Chondrocyte (in vitro differentiated cells): ENCODE results near the gene PROB1. TPM values are rescaled to one million over a fixed set of nuclear protein-coding genes. Genes with fewer than 3 reads are reported as not detected.
A peak's percentile ranks its signal among the peaks of the same experiment; 100 is the strongest.
"Not testable (repeated sequence)": the region's sequence is repeated elsewhere in the genome, so short reads cannot be mapped to it uniquely, and the experiment has no call there.

Source experiments
- DNase-seq: peaks from one replicate; pipeline ENCODE4 v3.0.0; 2021; ENCODE audit warnings: mixed read lengths, low spot score
- H3K27ac Mint-ChIP-seq: one replicate; pipeline ENCODE4 v1.8.0; 2021; ENCODE audit warnings: mild to moderate bottlenecking, moderate library complexity, mixed read lengths; ENCODE audit not compliant: unreplicated experiment
- H3K27me3 Mint-ChIP-seq: 2 replicates; pipeline ENCODE4 v1.8.0; 2021; ENCODE audit warnings: low read depth, mixed read lengths
- H3K36me3 Mint-ChIP-seq: 2 replicates; pipeline ENCODE4 v1.8.0; 2021; ENCODE audit warnings: low read depth, mixed read lengths
- H3K4me1 Mint-ChIP-seq: 2 replicates; pipeline ENCODE4 v1.8.0; 2021; ENCODE audit warnings: low read depth, mild to moderate bottlenecking, mixed read lengths
- H3K4me3 Mint-ChIP-seq: one replicate; pipeline ENCODE4 v1.8.0; 2021; ENCODE audit warnings: mild to moderate bottlenecking, moderate library complexity, mixed read lengths; ENCODE audit not compliant: unreplicated experiment
- H3K9me3 Mint-ChIP-seq: 2 replicates; pipeline ENCODE4 v1.8.0; 2021; ENCODE audit warnings: low read depth, mixed read lengths
- long read RNA-seq: library from polyadenylated mRNA; stranded (forward); transcript quantifications from one replicate; pipeline ENCODE4 v2.0.0, GENCODE V29; 2021
- total RNA-seq: library from RNA; stranded (reverse); gene quantifications from 3 replicates; pipeline ENCODE4 v1.2.1, GENCODE V29; 2021
- TF ChIP-seq, protein P1 (sequence below): fragments of 200-600 bp; sonication (generic); IDR thresholded peaks from 2 replicates; pipeline ENCODE4 v1.5.0; 2021; ENCODE audit warnings: antibody characterized with exemption, mild to moderate bottlenecking, moderate library complexity

Gene PROB1, protein sequence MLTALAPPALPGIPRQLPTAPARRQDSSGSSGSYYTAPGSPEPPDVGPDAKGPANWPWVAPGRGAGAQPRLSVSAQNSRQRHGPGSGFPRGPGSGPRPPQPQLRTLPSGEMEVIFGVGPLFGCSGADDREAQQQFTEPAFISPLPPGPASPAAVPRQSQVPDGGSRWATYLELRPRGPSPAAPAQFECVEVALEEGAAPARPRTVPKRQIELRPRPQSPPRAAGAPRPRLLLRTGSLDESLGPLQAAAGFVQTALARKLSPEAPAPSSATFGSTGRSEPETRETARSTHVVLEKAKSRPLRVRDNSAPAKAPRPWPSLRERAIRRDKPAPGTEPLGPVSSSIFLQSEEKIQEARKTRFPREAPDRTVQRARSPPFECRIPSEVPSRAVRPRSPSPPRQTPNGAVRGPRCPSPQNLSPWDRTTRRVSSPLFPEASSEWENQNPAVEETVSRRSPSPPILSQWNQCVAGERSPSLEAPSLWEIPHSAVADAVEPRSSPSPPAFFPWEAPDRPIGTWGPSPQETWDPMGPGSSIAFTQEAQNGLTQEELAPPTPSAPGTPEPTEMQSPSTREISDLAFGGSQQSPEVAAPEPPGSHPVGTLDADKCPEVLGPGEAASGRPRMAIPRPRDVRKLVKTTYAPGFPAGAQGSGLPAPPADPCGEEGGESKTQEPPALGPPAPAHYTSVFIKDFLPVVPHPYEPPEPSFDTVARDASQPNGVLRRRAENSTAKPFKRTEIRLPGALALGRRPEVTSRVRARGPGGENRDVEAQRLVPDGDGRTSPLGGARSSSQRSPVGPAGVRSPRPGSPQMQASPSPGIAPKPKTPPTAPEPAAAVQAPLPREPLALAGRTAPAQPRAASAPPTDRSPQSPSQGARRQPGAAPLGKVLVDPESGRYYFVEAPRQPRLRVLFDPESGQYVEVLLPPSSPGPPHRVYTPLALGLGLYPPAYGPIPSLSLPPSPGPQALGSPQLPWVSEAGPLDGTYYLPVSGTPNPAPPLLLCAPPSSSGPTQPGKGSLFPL
- total RNA-seq, result 0.97 to 2.4 TPM (median 2.3 TPM) in 3 replicates
- long read RNA-seq, full-length matches to known transcripts, result 3 of 3 reads
- long read RNA-seq, partial matches to known transcripts, result 0 of 3 reads
- long read RNA-seq, other reads (novel, unspliced or antisense), result 0 of 3 reads

DNA sequence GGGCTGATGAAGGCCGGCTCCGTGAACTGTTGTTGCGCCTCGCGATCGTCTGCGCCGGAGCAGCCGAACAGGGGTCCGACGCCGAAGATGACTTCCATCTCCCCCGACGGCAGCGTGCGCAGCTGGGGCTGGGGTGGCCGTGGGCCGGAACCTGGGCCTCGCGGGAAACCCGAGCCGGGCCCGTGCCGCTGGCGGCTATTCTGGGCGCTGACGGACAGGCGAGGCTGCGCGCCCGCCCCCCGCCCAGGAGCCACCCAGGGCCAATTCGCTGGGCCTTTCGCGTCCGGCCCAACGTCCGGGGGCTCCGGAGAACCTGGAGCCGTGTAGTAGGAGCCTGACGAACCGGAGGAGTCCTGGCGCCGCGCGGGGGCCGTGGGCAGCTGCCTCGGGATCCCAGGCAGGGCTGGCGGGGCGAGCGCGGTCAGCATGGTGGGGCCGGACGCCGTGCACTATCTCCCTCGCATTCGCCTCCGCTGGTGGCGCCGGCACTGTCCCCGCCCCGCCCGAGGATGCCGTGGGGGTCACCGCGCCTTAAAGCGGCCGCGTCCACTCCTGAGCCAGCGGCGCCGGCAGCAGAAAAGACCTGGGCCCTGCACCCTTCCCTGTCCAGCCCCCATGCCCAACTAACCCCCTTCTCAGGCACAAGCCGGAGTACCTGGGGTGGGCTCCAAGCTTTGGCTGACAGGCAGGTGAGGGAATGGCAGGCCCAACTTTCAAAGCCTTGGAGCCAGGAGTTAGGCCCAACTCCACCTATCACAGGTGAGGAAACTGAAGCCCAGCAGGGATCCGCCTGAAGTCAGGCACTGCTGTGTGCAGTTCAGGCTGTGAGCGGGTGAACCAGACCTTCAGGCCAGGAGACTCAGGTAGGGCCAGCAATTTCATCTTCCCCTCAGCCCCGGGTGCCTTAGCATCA, at the start of gene PROB1:
Gene PROB1 (minus strand): TSS at position 451 of the 913 bp plus-strand sequence. CDS start 23 bp downstream, at position 428.
- no peaks in the 10 kb centered on the region for H3K9me3 Mint-ChIP-seq
- TF ChIP-seq, protein P1, sequence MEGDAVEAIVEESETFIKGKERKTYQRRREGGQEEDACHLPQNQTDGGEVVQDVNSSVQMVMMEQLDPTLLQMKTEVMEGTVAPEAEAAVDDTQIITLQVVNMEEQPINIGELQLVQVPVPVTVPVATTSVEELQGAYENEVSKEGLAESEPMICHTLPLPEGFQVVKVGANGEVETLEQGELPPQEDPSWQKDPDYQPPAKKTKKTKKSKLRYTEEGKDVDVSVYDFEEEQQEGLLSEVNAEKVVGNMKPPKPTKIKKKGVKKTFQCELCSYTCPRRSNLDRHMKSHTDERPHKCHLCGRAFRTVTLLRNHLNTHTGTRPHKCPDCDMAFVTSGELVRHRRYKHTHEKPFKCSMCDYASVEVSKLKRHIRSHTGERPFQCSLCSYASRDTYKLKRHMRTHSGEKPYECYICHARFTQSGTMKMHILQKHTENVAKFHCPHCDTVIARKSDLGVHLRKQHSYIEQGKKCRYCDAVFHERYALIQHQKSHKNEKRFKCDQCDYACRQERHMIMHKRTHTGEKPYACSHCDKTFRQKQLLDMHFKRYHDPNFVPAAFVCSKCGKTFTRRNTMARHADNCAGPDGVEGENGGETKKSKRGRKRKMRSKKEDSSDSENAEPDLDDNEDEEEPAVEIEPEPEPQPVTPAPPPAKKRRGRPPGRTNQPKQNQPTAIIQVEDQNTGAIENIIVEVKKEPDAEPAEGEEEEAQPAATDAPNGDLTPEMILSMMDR, result no peak
- H3K4me1 Mint-ChIP-seq, result peaks cover 13% of the 10 kb centered on the region
- peaks cover 1% of the 10 kb centered on the region for H3K36me3 Mint-ChIP-seq
- DNase-seq, result peak; percentile 76
- no peak within 1 kb of the TSS for H3K27ac Mint-ChIP-seq
- H3K27me3 Mint-ChIP-seq, result no peaks in the 10 kb centered on the region
- peak within 1 kb of the TSS; percentile 75 for H3K4me3 Mint-ChIP-seq

DNA sequence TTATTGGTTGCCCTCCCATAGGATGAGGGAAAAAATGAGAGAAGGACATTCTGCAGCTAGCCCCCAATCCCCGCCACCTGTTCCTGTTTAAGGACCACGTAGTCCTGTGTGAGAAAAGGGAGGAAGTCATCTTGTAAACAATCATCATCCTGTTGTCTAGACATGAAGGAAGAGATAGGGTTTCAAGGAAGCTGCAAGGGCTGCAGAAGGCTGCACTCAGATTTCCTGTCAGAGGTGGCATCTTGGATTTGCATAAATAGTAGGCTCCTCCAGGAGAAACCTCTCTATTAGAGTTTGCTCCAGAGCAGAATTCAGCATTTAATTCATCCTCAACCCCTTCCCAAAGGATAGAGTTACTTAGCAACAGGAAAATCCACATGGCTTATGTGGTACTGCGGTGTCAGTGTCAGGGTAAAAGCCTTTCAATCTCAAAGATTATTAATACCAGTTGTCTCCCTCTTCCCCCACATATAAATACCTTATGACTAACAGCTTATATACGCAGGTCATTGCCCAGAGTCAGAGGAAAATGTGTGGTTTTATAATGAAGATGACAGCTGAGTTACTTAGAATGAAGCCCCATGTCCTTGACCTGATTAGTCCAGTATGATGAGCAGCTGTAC, 49.0 kb upstream of the PROB1 start:
- no peak overlapping the region for H3K4me3 Mint-ChIP-seq
- peaks cover 50% of the 10 kb centered on the region for H3K4me1 Mint-ChIP-seq
- DNase-seq, result no peak
- TF ChIP-seq, protein P1, result no peak
- peak overlapping the region; percentile 62 for H3K27ac Mint-ChIP-seq
- H3K27me3 Mint-ChIP-seq, result no peaks in the 10 kb centered on the region
- no peaks in the 10 kb centered on the region for H3K9me3 Mint-ChIP-seq
- no peaks in the 10 kb centered on the region for H3K36me3 Mint-ChIP-seq

DNA sequence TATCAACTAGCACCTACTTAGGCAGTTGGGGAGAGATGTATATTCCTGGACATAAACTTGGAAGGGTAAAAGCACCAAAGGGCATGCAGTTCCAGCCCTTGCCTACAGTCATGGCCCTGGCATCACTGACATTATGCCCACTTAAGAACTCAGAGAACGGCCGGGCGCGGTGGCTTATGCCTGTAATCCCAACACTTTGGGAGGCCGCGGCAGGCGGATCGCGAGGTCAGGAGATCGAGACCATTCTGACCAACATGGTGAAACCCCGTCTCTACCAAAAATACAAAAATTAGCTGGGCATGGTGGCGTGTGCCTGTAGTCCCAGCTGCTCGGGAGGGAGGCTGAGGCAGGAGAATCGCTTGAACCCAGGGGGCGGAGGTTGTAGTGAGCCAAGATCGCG, 45.5 kb upstream of the PROB1 start:
- not testable (repeated sequence) for H3K9me3 Mint-ChIP-seq, H3K27me3 Mint-ChIP-seq, H3K27ac Mint-ChIP-seq, H3K36me3 Mint-ChIP-seq, H3K4me3 Mint-ChIP-seq, DNase-seq
- H3K4me1 Mint-ChIP-seq, result peaks cover 35% of the 10 kb centered on the region

DNA sequence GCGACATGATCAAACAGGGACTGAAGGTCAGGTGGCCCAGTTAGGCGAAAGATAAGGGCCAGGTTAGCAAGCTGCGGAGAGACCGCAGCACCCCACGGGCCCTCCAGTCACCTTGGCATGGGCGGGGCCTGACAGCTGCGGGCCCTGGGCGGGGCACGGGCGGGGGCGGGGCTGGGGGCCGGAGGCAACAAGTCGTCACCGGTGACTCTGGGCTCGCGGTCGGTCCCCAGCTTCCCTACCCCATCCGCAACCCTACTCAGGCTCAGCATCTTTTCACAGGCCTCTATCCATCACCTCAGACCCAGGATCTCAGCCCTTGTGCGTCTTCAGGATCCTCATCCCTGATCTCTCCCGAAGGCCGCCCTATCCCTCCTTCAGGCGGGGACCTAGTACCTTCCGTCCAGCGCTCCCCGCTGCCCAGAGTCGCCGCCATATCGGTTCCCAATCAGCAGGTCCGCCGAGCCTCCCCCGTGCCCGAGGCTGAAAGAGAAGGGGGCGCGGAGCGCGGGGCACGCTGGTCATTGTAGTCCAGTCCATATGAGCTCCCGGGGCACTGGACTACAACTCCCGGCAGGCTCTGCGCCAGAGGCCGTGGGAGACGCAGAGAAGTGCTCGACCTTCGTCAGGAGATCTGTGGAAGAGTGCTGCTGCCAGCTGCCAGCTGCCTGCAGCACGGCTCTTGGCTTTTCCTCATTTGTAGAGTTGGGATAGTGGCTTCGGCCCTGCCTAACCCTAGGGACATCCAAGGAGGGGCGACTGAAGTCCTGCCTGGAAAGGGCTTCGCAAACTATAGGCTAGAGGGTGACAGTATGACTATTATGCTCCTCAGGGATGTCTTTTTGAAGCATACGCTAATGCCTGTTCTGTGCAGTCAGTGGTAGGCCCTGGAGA, 44.4 kb upstream of the PROB1 start, which contains the start of gene DNAJC18:
Gene DNAJC18 (minus strand): TSS at position 513 of the 891 bp plus-strand sequence. CDS start 80 bp downstream, at position 433.
- Mint-ChIP-seq H3K9me3 (no peaks in the 10 kb centered on the region), H3K36me3 (peaks cover 8% of the 10 kb centered on the region), H3K4me1 (peaks cover 25% of the 10 kb centered on the region), H3K27me3 (no peaks in the 10 kb centered on the region), H3K4me3 (peak within 1 kb of the TSS; percentile 99), H3K27ac (peak within 1 kb of the TSS; percentile 98)
- peak; percentile 96 for DNase-seq
- TF ChIP-seq, protein P1, result no peak
